ENCODE measurements around the gene AKR7A3. TPM values are rescaled to one million over a fixed set of nuclear protein-coding genes. Genes with fewer than 3 reads are reported as not detected.
A peak's percentile ranks its signal among the peaks of the same experiment; 100 is the strongest.
"Not testable (repeated sequence)": the region's sequence is repeated elsewhere in the genome, so short reads cannot be mapped to it uniquely, and the experiment has no call there.

AKR7A3 gene
- polyA plus RNA-seq, 1 donor, result 3.2 TPM

- Histone ChIP-seq H3K27me3 (ENCODE audit: control insufficient read depth, insufficient read depth, low read length) (no peaks in the 10 kb centered on the region), H3K4me3 (ENCODE audit: low read length) (no peak overlapping the region), H3K4me1 (ENCODE audit: control insufficient read depth, insufficient read depth, low read length) (peaks cover 2% of the 10 kb centered on the region), H3K27ac (ENCODE audit: low read length) (no peak overlapping the region), H3K9me3 (ENCODE audit: control insufficient read depth, low read depth, low read length) (peaks cover 23% of the 10 kb centered on the region), H3K36me3 (ENCODE audit: control insufficient read depth, insufficient read depth, low read length) (no peaks in the 10 kb centered on the region)
- no CpG with 5 or more reads among the region's 2 CpGs for WGBS (ENCODE audit: insufficient coverage, low lambda C conversion rate)
- no peak for DNase-seq
These were observed 6.1 kb upstream of the AKR7A3 start for GRCh38 chr1:19294638-19295037.

- Histone ChIP-seq H3K27me3 (ENCODE audit: control insufficient read depth, insufficient read depth, low read length) (peaks cover 3% of the 10 kb centered on the region), H3K4me1 (ENCODE audit: control insufficient read depth, insufficient read depth, low read length) (peaks cover 19% of the 10 kb centered on the region), H3K27ac (ENCODE audit: low read length) (no peak overlapping the region), H3K4me3 (ENCODE audit: low read length) (peak overlapping the region; percentile 49), H3K9me3 (ENCODE audit: control insufficient read depth, low read depth, low read length) (peaks cover 13% of the 10 kb centered on the region), H3K36me3 (ENCODE audit: control insufficient read depth, insufficient read depth, low read length) (no peaks in the 10 kb centered on the region)
- no CpG with 5 or more reads among the region's 2 CpGs for WGBS (ENCODE audit: insufficient coverage, low lambda C conversion rate)
- no peak for DNase-seq
These were observed 674 bp upstream of the AKR7A3 start for GRCh38 chr1:19289244-19289643.

GRCh38 chr1:19287436-19288185, 959 bp downstream of the AKR7A3 start:
- no peaks in the 10 kb centered on the region for H3K36me3 ChIP-seq (ENCODE audit: control insufficient read depth, insufficient read depth, low read length)
- DNase-seq, result no peak
- peaks cover 3% of the 10 kb centered on the region for H3K27me3 ChIP-seq (ENCODE audit: control insufficient read depth, insufficient read depth, low read length)
- no peak overlapping the region for H3K27ac ChIP-seq (ENCODE audit: low read length)
- peaks cover 6% of the 10 kb centered on the region for H3K9me3 ChIP-seq (ENCODE audit: control insufficient read depth, low read depth, low read length)
- H3K4me1 ChIP-seq (ENCODE audit: control insufficient read depth, insufficient read depth, low read length), result peaks cover 19% of the 10 kb centered on the region
- no CpG with 5 or more reads among the region's 13 CpGs for WGBS (ENCODE audit: insufficient coverage, low lambda C conversion rate)
- no peak overlapping the region for H3K4me3 ChIP-seq (ENCODE audit: low read length)

GRCh38 chr1:19285807-19286206, 2.8 kb downstream of the AKR7A3 start:
- no CpG with 5 or more reads among the region's 3 CpGs for WGBS (ENCODE audit: insufficient coverage, low lambda C conversion rate)
- DNase-seq, result not testable (repeated sequence)

GRCh38 chr1:19285366-19285765, 3.2 kb downstream of the AKR7A3 start:
- Histone ChIP-seq H3K27ac (ENCODE audit: low read length) (peak overlapping the region; percentile 31), H3K4me1 (ENCODE audit: control insufficient read depth, insufficient read depth, low read length) (peaks cover 19% of the 10 kb centered on the region)
- not testable (repeated sequence) for H3K4me3 ChIP-seq (ENCODE audit: low read length); H3K27me3 ChIP-seq (ENCODE audit: control insufficient read depth, insufficient read depth, low read length); H3K9me3 ChIP-seq (ENCODE audit: control insufficient read depth, low read depth, low read length); DNase-seq; H3K36me3 ChIP-seq (ENCODE audit: control insufficient read depth, insufficient read depth, low read length)
- no CpG with 5 or more reads among the region's 3 CpGs for WGBS (ENCODE audit: insufficient coverage, low lambda C conversion rate)

More at GRCh38 chr1:19285807-19286206, 2.8 kb downstream of the AKR7A3 start:
- not testable (repeated sequence) for H3K36me3 ChIP-seq (ENCODE audit: control insufficient read depth, insufficient read depth, low read length); H3K4me3 ChIP-seq (ENCODE audit: low read length); H3K27me3 ChIP-seq (ENCODE audit: control insufficient read depth, insufficient read depth, low read length); H3K9me3 ChIP-seq (ENCODE audit: control insufficient read depth, low read depth, low read length)
- Histone ChIP-seq H3K27ac (ENCODE audit: low read length) (peak overlapping the region; percentile 31), H3K4me1 (ENCODE audit: control insufficient read depth, insufficient read depth, low read length) (peaks cover 19% of the 10 kb centered on the region)

GRCh38 chr1:19284881-19285280, 3.7 kb downstream of the AKR7A3 start:
- peaks cover 4% of the 10 kb centered on the region for H3K36me3 ChIP-seq (ENCODE audit: control insufficient read depth, insufficient read depth, low read length)
- no peak overlapping the region for H3K27ac ChIP-seq (ENCODE audit: low read length)
- no peak overlapping the region for H3K4me3 ChIP-seq (ENCODE audit: low read length)
- no peak for DNase-seq
- no CpG with 5 or more reads among the region's 8 CpGs for WGBS (ENCODE audit: insufficient coverage, low lambda C conversion rate)
- peaks cover 3% of the 10 kb centered on the region for H3K27me3 ChIP-seq (ENCODE audit: control insufficient read depth, insufficient read depth, low read length)
- H3K9me3 ChIP-seq (ENCODE audit: control insufficient read depth, low read depth, low read length), result no peaks in the 10 kb centered on the region
- H3K4me1 ChIP-seq (ENCODE audit: control insufficient read depth, insufficient read depth, low read length), result peaks cover 19% of the 10 kb centered on the region

GRCh38 chr1:19283891-19284290, 4.7 kb downstream of the AKR7A3 start:
- no CpG with 5 or more reads among the region's 9 CpGs for WGBS (ENCODE audit: insufficient coverage, low lambda C conversion rate)

GRCh38 chr1:19274636-19275035, 13.9 kb downstream of the AKR7A3 start:
- peaks cover under 1% of the 10 kb centered on the region for H3K36me3 ChIP-seq (ENCODE audit: control insufficient read depth, insufficient read depth, low read length)
- H3K9me3 ChIP-seq (ENCODE audit: control insufficient read depth, low read depth, low read length), result no peaks in the 10 kb centered on the region
- peak overlapping the region; percentile 98 for H3K27ac ChIP-seq (ENCODE audit: low read length)
- no CpG with 5 or more reads among the region's 5 CpGs for WGBS (ENCODE audit: insufficient coverage, low lambda C conversion rate)
- H3K27me3 ChIP-seq (ENCODE audit: control insufficient read depth, insufficient read depth, low read length), result peaks cover 3% of the 10 kb centered on the region
- peak; percentile 53 to 80 for DNase-seq
- peaks cover 18% of the 10 kb centered on the region for H3K4me1 ChIP-seq (ENCODE audit: control insufficient read depth, insufficient read depth, low read length)
- peak overlapping the region; percentile 55 for H3K4me3 ChIP-seq (ENCODE audit: low read length)

More at GRCh38 chr1:19283891-19284290, 4.7 kb downstream of the AKR7A3 start:
- Histone ChIP-seq H3K4me1 (ENCODE audit: control insufficient read depth, insufficient read depth, low read length) (peaks cover 16% of the 10 kb centered on the region), H3K27me3 (ENCODE audit: control insufficient read depth, insufficient read depth, low read length) (peaks cover 2% of the 10 kb centered on the region), H3K4me3 (ENCODE audit: low read length) (no peak overlapping the region), H3K27ac (ENCODE audit: low read length) (no peak overlapping the region), H3K36me3 (ENCODE audit: control insufficient read depth, insufficient read depth, low read length) (peaks cover 4% of the 10 kb centered on the region), H3K9me3 (ENCODE audit: control insufficient read depth, low read depth, low read length) (no peaks in the 10 kb centered on the region)
- DNase-seq, result no peak

GRCh38 chr1:19273844-19274531, 14.6 kb downstream of the AKR7A3 start:
- Histone ChIP-seq H3K4me3 (ENCODE audit: low read length) (peak overlapping the region; percentile 62), H3K4me1 (ENCODE audit: control insufficient read depth, insufficient read depth, low read length) (peaks cover 18% of the 10 kb centered on the region), H3K27ac (ENCODE audit: low read length) (peak overlapping the region; percentile 98)
- H3K27me3 ChIP-seq (ENCODE audit: control insufficient read depth, insufficient read depth, low read length); H3K9me3 ChIP-seq (ENCODE audit: control insufficient read depth, low read depth, low read length); H3K36me3 ChIP-seq (ENCODE audit: control insufficient read depth, insufficient read depth, low read length): not testable (repeated sequence)
- DNase-seq, result peak; percentile 68 to 86
- no CpG with 5 or more reads among the region's 66 CpGs for WGBS (ENCODE audit: insufficient coverage, low lambda C conversion rate)

GRCh38 chr1:19273106-19273843, 15.3 kb downstream of the AKR7A3 start:
- whole genome bisulfite sequencing (ENCODE audit: insufficient coverage, low lambda C conversion rate), result no CpG with 5 or more reads among the region's 22 CpGs
- Histone ChIP-seq H3K9me3 (ENCODE audit: control insufficient read depth, low read depth, low read length) (no peaks in the 10 kb centered on the region), H3K27me3 (ENCODE audit: control insufficient read depth, insufficient read depth, low read length) (peaks cover 3% of the 10 kb centered on the region), H3K4me3 (ENCODE audit: low read length) (peak overlapping the region; percentile 62), H3K4me1 (ENCODE audit: control insufficient read depth, insufficient read depth, low read length) (peaks cover 18% of the 10 kb centered on the region), H3K27ac (ENCODE audit: low read length) (peak overlapping the region; percentile 74), H3K36me3 (ENCODE audit: control insufficient read depth, insufficient read depth, low read length) (peaks cover 11% of the 10 kb centered on the region)
- DNase-seq, result peak; percentile 55 to 79

Data from large intestine (tissue), 3 donors.